Activated naive CD4-positive, alpha-beta T cell treated with anti-CD3 and anti-CD28 coated beads, Interleukin-2, amount 50 U/mL, for 16 hours (primary cell): ENCODE data around the gene LSM12.
"Not testable (repeated sequence)": the region's sequence is repeated elsewhere in the genome, so short reads cannot be mapped to it uniquely, and the experiment has no call there.

Experiments used
- DNase-seq: peaks from one replicate; pipeline ENCODE4 v3.0.0-alpha.2; 2020

The LSM12 gene

GRCh38 chr17:44074231-44074910 is 7.9 kb upstream of the LSM12 start:
- no peak for DNase-seq

GRCh38 chr17:44071772-44072171 is 5.3 kb upstream of the LSM12 start:
- DNase-seq = no peak

- DNase-seq = peak; percentile 70
These were observed 4.7 kb upstream of the LSM12 start for GRCh38 chr17:44071198-44071520.

- DNase-seq = peak; percentile 77
These were observed 4.2 kb upstream of the LSM12 start, which contains the start of gene G6PC3 for GRCh38 chr17:44070455-44071197. G6PC3 (plus strand) TSS chr17:44070735; CDS start chr17:44070966, 231 bp downstream.

GRCh38 chr17:44069974-44070454 is 3.5 kb upstream of the LSM12 start:
- DNase-seq = no peak

GRCh38 chr17:44067545-44067940 is 1.1 kb upstream of the LSM12 start:
- no peak for DNase-seq

- DNase-seq = no peak
These were observed 735 bp downstream of the LSM12 start for GRCh38 chr17:44065668-44066203.

GRCh38 chr17:44063704-44064639 is 2.5 kb downstream of the LSM12 start:
- DNase-seq = no peak

GRCh38 chr17:44062871-44063270 is 3.6 kb downstream of the LSM12 start:
- no peak for DNase-seq

GRCh38 chr17:44061446-44061845 is 5.0 kb downstream of the LSM12 start:
- no peak for DNase-seq

GRCh38 chr17:44059101-44059892 is 7.2 kb downstream of the LSM12 start:
- no peak for DNase-seq

GRCh38 chr17:44053125-44053872 is 13.2 kb downstream of the LSM12 start:
- DNase-seq = no peak

- no peak for DNase-seq
These were observed 17.0 kb downstream of the LSM12 start for GRCh38 chr17:44049294-44050060.

- DNase-seq = not testable (repeated sequence)
These were observed 19.6 kb downstream of the LSM12 start for GRCh38 chr17:44046893-44047292.

GRCh38 chr17:44045486-44045885 is 21.0 kb downstream of the LSM12 start:
- no peak for DNase-seq

- no peak for DNase-seq
These were observed 22.4 kb downstream of the LSM12 start for GRCh38 chr17:44044071-44044470.

GRCh38 chr17:44043272-44043696 is 23.2 kb downstream of the LSM12 start:
- no peak for DNase-seq

GRCh38 chr17:44039829-44040635 is 26.4 kb downstream of the LSM12 start:
- DNase-seq = no peak

GRCh38 chr17:44038604-44039011 is 27.9 kb downstream of the LSM12 start:
- no peak for DNase-seq

- no peak for DNase-seq
These were observed 29.0 kb downstream of the LSM12 start for GRCh38 chr17:44037471-44037870.
